ENCODE results near the gene GAS5. TPM values are rescaled to one million over a fixed set of nuclear protein-coding genes. Genes with fewer than 3 reads are reported as not detected.
"Not testable (repeated sequence)": the region's sequence is repeated elsewhere in the genome, so short reads cannot be mapped to it uniquely, and the experiment has no call there.

Gene GAS5
- total RNA-seq, 1 donor = 745 TPM

DNA sequence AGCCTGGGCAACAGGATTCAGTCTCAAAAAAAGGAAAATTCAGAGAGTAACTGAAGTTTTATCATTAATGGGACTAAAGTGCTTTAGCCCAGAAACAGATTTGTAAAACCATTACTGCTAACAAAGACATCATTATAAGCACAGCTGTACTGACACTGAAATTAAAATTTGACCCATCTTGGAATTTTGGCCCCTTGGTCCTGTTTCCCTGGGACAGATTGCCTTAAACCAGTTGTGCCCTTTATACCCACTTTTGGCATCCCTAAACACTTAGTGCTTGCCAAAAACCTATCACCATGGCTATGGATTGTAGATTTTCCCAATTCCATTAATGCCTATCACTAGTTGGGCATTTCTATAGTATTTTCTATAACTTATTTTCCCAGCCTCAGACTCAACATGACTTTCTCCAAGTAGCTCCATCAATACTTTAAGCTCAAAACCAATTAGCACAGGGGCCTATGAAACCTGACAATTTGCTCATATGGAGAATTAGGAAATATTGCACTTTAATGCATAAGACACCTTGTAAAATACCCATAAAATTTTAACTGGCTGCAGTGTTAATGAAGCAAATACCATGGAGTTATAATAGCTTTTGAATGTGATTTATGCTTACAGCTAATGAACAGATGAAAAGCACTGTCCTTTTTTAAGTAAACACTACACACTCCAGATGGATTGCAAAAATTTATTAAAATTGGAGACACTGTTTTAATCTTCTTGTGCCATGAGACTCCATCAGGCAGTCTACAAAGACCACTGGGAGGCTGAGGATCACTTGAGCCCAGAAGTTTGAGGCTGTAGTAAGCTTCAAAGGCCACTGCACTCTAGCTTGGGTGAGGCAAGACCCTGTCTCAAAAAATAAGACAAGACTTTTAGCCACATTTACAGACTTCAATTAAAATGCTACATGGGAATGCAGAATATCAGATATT lies 4.3 kb downstream of the GAS5 start:
- Histone ChIP-seq H3K27me3 (ENCODE audit: insufficient read depth, low read length) (no peaks in the 10 kb centered on the region), H3K4me3 (ENCODE audit: low read length) (no peak overlapping the region), H3K4me1 (ENCODE audit: insufficient read depth, low read length) (peaks cover 26% of the 10 kb centered on the region), H3K9me3 (ENCODE audit: low read depth, low read length) (no peaks in the 10 kb centered on the region)

DNA sequence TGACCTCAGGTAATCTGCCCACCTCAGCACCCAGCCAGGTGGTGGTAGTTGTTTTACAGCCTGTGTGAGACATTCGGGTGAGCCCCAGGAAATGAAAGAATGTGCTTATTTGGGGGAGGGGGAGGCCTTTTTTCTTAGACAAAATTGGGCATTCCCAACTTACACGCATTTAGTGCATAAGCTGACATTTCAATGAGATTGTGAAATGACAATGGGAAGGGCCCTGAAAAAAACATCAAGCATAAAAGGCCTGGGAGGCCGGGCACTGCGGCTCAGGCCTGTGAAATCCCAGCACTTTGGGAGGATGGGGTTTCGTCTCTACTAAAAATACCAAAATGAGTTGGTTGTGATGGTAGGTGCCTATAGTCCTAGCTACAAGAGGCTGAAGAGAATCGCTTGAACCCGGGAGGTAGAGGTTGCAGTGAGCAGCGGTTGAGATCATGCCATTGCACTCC lies 5.0 kb downstream of the GAS5 start:
- Histone ChIP-seq H3K4me3 (ENCODE audit: low read length) (no peak overlapping the region), H3K9me3 (ENCODE audit: low read depth, low read length) (no peaks in the 10 kb centered on the region), H3K27me3 (ENCODE audit: insufficient read depth, low read length) (no peaks in the 10 kb centered on the region), H3K4me1 (ENCODE audit: insufficient read depth, low read length) (peaks cover 26% of the 10 kb centered on the region)

DNA sequence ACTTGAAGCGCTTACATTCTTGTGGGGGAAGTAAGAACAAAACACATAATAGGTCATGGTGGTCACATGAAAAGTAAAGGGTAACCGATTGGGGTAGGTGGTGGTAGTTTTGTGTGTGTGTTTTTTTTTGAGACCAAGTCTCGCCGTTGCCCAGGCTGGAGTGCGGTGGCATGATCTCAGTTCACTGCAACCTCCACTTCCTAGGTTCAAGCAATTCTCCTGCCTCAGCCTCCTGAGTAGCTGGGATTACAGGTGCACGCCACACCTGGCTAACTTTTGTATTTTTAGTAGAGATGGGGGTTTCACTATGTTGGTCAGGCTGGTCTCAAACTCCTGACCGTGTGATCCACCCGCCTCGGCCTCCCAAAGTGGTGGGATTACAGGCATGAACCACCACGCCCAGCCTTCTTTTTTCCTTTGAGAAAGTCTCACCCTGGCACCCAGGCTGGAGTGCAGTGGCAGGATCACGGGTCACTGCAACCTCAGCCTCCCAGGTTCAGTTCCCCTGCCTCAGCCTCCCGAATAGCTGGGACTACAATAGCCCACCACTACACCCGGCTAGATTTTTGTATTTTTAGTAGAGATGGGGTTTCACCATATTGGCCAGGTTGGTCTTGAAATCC lies 5.5 kb downstream of the GAS5 start:
- not testable (repeated sequence) for H3K27me3 ChIP-seq (ENCODE audit: insufficient read depth, low read length)

GRCh38 chr1:173861731-173862145 lies 6.1 kb downstream of the GAS5 start:
- Histone ChIP-seq H3K4me1 (ENCODE audit: insufficient read depth, low read length) (peaks cover 20% of the 10 kb centered on the region), H3K9me3 (ENCODE audit: low read depth, low read length) (no peaks in the 10 kb centered on the region), H3K27me3 (ENCODE audit: insufficient read depth, low read length) (no peaks in the 10 kb centered on the region), H3K4me3 (ENCODE audit: low read length) (no peak overlapping the region)

More for the DNA sequence above, 5.5 kb downstream of the GAS5 start:
- H3K4me3 ChIP-seq (ENCODE audit: low read length); H3K9me3 ChIP-seq (ENCODE audit: low read depth, low read length): not testable (repeated sequence)
- H3K4me1 ChIP-seq (ENCODE audit: insufficient read depth, low read length) = peaks cover 25% of the 10 kb centered on the region

DNA sequence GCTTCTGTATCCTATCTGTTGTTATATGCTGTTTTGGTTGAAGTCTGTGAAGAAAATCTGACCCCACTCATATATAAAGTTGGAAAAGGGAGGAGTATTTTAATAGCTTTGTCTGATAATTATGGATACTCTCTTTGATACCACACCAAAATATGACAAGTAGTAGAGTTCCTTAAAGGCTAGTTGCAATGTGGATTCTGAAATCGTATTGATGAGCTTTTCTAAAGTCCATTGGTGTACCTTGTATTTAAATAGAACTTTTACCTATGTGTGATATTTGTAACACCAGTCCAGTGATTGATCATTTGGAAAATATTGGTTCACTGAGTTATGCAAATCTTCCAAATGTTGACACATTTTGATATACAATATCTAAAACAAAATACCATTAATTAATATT lies 7.7 kb downstream of the GAS5 start:
- H3K4me3 ChIP-seq (ENCODE audit: low read length) = no peak overlapping the region
- no peaks in the 10 kb centered on the region for H3K27me3 ChIP-seq (ENCODE audit: insufficient read depth, low read length)
- H3K4me1 ChIP-seq (ENCODE audit: insufficient read depth, low read length) = peaks cover 4% of the 10 kb centered on the region
- H3K9me3 ChIP-seq (ENCODE audit: low read depth, low read length) = no peaks in the 10 kb centered on the region

GRCh38 chr1:173859547-173859946 lies 8.2 kb downstream of the GAS5 start:
- not testable (repeated sequence) for H3K4me3 ChIP-seq (ENCODE audit: low read length); H3K27me3 ChIP-seq (ENCODE audit: insufficient read depth, low read length)

DNA sequence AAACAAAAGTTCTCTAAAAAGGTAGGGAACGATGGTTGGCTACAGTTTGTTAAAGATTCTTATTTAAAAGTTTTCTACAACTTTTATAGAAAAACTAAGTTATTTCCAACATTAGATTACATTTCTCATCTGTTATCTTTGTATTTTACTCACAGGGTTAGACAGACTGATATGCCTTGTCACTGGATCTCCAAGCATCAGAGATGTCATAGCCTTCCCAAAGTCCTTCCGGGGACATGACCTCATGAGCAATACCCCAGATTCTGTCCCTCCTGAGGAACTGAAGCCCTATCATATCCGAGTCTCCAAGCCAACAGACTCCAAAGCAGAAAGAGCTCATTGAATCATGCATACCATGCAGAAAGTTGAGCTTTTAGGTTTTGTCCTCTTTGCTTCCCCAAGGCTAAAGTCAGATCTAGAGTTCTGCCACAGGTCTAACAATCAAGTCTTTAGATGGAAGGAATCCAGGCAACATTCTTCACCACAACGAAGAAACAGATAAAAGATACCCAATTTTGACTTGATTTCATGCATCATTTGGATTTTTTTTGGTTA lies 10.3 kb downstream of the GAS5 start:
- Histone ChIP-seq H3K27me3 (ENCODE audit: insufficient read depth, low read length) (no peaks in the 10 kb centered on the region), H3K4me3 (ENCODE audit: low read length) (no peak overlapping the region), H3K4me1 (ENCODE audit: insufficient read depth, low read length) (no peaks in the 10 kb centered on the region), H3K9me3 (ENCODE audit: low read depth, low read length) (no peaks in the 10 kb centered on the region)

More at GRCh38 chr1:173859547-173859946, 8.2 kb downstream of the GAS5 start:
- H3K9me3 ChIP-seq (ENCODE audit: low read depth, low read length); H3K4me1 ChIP-seq (ENCODE audit: insufficient read depth, low read length): not testable (repeated sequence)

DNA sequence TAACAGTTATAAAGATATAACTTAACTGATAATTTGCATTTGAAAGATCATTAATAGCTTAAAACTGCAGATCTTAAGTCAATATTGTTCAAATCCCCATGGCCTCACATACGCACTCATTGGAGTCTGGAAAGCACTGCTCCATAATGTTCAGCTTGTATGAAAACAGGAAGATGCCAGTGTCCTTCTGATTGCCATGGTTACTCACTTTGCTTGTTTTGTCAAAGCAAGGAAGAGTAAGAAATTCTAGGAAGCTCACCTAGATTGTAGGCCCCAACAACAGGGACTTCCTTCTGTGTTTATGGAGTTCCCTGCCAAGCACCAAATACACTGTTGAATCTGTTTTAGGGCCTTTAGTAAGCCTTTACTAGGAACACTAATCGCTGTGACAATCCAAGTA lies 10.9 kb downstream of the GAS5 start:
- Histone ChIP-seq H3K9me3 (ENCODE audit: low read depth, low read length) (no peaks in the 10 kb centered on the region), H3K4me1 (ENCODE audit: insufficient read depth, low read length) (no peaks in the 10 kb centered on the region), H3K27me3 (ENCODE audit: insufficient read depth, low read length) (no peaks in the 10 kb centered on the region), H3K4me3 (ENCODE audit: low read length) (no peak overlapping the region)

- H3K4me3 ChIP-seq (ENCODE audit: low read length) = no peak overlapping the region
- no peaks in the 10 kb centered on the region for H3K4me1 ChIP-seq (ENCODE audit: insufficient read depth, low read length)
- H3K9me3 ChIP-seq (ENCODE audit: low read depth, low read length) = no peaks in the 10 kb centered on the region
- H3K27me3 ChIP-seq (ENCODE audit: insufficient read depth, low read length) = no peaks in the 10 kb centered on the region
These were observed 11.8 kb downstream of the GAS5 start for GRCh38 chr1:173856014-173856413.

- no peak overlapping the region for H3K4me3 ChIP-seq (ENCODE audit: low read length)
These were observed 14.7 kb downstream of the GAS5 start for GRCh38 chr1:173853074-173853473.

DNA sequence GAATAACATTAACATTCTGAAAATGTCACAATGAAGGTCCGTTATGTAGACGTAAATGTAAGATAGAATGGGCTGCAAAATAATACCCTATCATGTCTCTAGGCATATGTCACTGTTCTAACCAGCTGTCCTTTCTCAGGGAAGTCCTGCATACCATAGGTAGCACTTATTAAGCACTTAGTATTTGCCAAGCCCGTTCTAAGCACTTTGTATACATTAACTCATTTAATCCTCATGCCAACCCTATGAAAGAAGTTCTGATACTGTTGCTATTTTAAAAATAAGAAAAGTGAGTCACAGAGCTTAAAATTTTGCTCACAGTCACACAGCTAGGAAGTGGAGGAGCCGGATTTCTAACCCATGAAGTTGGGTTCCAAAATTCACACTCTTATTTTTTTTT lies 15.7 kb downstream of the GAS5 start:
- Histone ChIP-seq H3K4me3 (ENCODE audit: low read length) (no peak overlapping the region), H3K4me1 (ENCODE audit: insufficient read depth, low read length) (no peaks in the 10 kb centered on the region), H3K27me3 (ENCODE audit: insufficient read depth, low read length) (no peaks in the 10 kb centered on the region), H3K9me3 (ENCODE audit: low read depth, low read length) (no peaks in the 10 kb centered on the region)

More at GRCh38 chr1:173853074-173853473, 14.7 kb downstream of the GAS5 start:
- Histone ChIP-seq H3K4me1 (ENCODE audit: insufficient read depth, low read length) (no peaks in the 10 kb centered on the region), H3K27me3 (ENCODE audit: insufficient read depth, low read length) (no peaks in the 10 kb centered on the region), H3K9me3 (ENCODE audit: low read depth, low read length) (no peaks in the 10 kb centered on the region)

DNA sequence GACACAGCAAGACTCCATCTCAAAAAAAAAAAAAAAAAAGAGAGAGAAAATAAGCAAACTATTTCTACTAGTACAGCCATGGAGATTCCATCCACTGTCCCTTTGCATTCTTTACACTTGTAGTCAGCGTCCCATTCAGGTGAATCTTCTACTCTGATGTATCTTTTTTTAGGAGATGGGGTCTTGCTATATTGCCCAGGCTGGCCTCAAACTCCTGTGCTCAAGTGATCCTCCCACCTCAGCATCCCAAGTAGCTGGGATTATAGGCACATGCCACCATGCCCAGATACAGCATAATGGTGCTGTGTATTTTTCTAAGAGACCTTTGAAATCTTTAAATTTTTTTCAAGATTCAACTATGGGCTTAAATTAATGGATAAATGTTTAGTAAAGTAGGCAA lies 35.0 kb downstream of the GAS5 start:
- Histone ChIP-seq H3K4me3 (ENCODE audit: low read length) (no peak overlapping the region), H3K4me1 (ENCODE audit: insufficient read depth, low read length) (no peaks in the 10 kb centered on the region), H3K9me3 (ENCODE audit: low read depth, low read length) (no peaks in the 10 kb centered on the region), H3K27me3 (ENCODE audit: insufficient read depth, low read length) (no peaks in the 10 kb centered on the region)

GRCh38 chr1:173827611-173828010 lies 40.2 kb downstream of the GAS5 start:
- no peak overlapping the region for H3K4me3 ChIP-seq (ENCODE audit: low read length)
- no peaks in the 10 kb centered on the region for H3K9me3 ChIP-seq (ENCODE audit: low read depth, low read length)
- H3K4me1 ChIP-seq (ENCODE audit: insufficient read depth, low read length) = peaks cover 21% of the 10 kb centered on the region
- H3K27me3 ChIP-seq (ENCODE audit: insufficient read depth, low read length) = no peaks in the 10 kb centered on the region

GRCh38 chr1:173824315-173825081 lies 43.3 kb downstream of the GAS5 start, which contains the start of the genes CENPL and DARS2:
CENPL (minus strand) TSS chr1:173824883; CDS start chr1:173811299, 13,584 bp downstream.
DARS2 (plus strand) TSS chr1:173824673; CDS start chr1:173825230, 557 bp downstream.
- no peaks in the 10 kb centered on the region for H3K27me3 ChIP-seq (ENCODE audit: insufficient read depth, low read length)
- H3K4me1 ChIP-seq (ENCODE audit: insufficient read depth, low read length) = peaks cover 22% of the 10 kb centered on the region
- H3K9me3 ChIP-seq (ENCODE audit: low read depth, low read length) = no peaks in the 10 kb centered on the region
- peak within 1 kb of the TSS; percentile 82 for H3K4me3 ChIP-seq (ENCODE audit: low read length)
